NB4 (cell line): ENCODE data around the gene ARHGEF9.

Source experiments
- CTCF ChIP-seq: IDR thresholded peaks from one replicate; pipeline ENCODE4 v1.5.1; 2012; ENCODE audit warnings: low read depth, low read length
- MYC ChIP-seq: IDR thresholded peaks from 2 replicates; pipeline ENCODE4 v1.6.1; 2011; ENCODE audit warnings: low read depth, low read length
- POLR2A ChIP-seq: IDR thresholded peaks from 2 replicates; pipeline ENCODE4 v1.6.1; 2011; ENCODE audit warnings: mild to moderate bottlenecking; ENCODE audit not compliant: insufficient read length; ENCODE audit errors: extremely low read depth

DNA sequence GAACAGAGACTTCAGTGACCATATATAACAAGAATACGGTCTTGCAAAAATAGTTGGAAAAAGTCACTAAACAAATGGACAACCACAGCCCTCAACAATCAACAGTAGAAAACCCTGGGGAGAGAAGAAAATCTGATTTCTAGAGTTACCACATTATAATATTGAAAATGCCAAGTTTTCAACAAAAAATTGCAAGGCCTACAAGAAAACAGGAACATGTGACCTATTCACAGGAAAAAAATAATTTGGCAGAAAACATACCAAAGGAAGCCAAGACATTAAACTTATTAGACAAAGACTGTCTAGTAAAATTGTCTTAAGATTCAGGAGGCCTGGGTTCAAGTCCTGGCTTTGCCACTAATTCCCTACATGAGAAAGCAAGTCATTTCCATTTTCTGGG is 64.7 kb downstream of the ARHGEF9 start:
- TF ChIP-seq CTCF: no peak
- no peak for TF ChIP-seq POLR2A
- TF ChIP-seq MYC: no peak
